Stimulated activated CD4-positive, alpha-beta T cell treated with anti-CD3 and anti-CD28 coated beads, Interleukin-2, amount 100 ng/mL, for 24 hours (primary cell): Measurements from ENCODE around the gene ALAS2.
"Not testable (repeated sequence)": the region's sequence is repeated elsewhere in the genome, so short reads cannot be mapped to it uniquely, and the experiment has no call there.

ENCODE experiments used
- DNase-seq, 2 donors: peaks; one replicate each; pipeline ENCODE4 v3.0.0-alpha.2; 2020

The ALAS2 gene, protein sequence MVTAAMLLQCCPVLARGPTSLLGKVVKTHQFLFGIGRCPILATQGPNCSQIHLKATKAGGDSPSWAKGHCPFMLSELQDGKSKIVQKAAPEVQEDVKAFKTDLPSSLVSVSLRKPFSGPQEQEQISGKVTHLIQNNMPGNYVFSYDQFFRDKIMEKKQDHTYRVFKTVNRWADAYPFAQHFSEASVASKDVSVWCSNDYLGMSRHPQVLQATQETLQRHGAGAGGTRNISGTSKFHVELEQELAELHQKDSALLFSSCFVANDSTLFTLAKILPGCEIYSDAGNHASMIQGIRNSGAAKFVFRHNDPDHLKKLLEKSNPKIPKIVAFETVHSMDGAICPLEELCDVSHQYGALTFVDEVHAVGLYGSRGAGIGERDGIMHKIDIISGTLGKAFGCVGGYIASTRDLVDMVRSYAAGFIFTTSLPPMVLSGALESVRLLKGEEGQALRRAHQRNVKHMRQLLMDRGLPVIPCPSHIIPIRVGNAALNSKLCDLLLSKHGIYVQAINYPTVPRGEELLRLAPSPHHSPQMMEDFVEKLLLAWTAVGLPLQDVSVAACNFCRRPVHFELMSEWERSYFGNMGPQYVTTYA

DNA sequence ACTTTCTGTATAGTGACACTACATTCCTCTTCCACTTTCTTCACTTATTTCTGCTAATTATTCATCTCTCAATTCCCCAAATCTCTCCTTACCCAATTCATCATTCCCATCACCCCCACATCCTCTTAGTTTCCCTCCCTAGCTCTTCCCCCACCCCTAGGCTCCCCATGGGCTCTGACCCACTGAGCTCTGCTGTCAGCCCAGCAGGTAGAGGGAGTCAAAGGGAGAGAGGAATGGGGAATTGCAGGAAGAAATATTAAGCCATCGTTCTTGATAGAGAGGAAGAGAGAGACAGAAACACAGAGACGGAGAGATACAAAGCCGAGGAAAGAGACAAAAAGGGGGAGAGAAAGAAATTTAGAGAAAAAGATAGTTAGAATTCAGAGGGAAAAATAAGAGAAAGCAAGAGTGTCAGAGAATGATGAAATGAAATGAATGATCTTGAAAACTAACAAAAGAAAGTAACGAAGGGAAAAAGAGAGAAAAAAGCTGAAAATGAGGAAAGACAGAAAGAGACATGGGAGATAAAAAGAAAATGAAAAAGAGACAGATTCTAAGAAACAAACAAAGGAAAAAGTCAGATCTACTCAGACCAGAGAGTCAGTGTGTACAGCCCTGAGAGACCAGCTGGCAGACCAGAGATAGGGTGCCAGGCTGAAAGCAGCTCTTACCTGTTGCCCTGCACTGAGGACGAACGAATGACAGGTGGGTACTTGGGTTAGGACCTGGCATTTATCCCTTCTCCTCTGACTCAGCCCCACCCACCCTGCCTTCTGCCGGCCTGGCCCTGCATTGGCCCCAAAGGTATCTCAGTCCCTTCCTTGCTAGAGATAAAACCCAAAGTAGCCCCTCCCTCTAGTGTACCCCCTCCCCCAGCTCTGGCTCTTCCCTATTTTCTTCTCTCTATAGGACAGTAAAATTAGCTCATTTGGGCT, at the start of gene ALAS2:
Gene ALAS2, minus strand, starts transcription at position 707 of the 935 bp plus-strand sequence. CDS start 4,977 bp downstream, outside the sequence.
- DNase-seq: no peak

DNA sequence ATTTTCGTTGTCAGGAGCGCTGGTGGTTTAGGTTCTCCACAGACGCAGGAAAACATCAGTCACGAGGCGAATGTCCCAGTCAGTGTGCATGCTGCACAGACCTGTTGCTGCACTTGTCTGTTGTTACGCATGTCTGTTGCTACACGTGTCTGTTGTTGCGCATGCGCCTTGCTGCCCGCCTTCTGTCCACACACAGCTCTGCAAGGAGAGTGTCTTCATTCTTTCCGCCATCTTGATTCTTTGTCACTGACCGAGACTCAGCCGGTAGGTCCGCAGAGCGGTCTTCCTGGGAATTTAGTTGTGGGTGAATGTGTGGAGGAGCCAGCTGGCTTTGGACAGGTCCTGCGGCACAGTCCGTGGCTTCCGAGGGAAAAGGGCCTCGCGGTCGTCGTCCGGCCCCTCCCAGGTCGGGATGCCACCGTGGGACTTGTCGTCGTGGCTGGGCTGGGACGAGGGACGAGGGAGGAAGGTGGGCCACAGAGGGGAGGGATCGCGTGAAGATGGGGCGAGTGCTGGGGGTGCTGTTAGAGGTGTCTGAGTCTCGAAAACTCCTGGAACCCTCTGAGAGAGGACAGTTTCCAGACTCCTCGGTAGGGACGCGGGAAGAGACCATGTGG, 44.2 kb upstream of the ALAS2 start, which contains the start of gene PAGE2B:
Gene PAGE2B, plus strand, starts transcription at position 180 of the 617 bp plus-strand sequence. CDS start 1,012 bp downstream, outside the sequence.
- no peak for DNase-seq

DNA sequence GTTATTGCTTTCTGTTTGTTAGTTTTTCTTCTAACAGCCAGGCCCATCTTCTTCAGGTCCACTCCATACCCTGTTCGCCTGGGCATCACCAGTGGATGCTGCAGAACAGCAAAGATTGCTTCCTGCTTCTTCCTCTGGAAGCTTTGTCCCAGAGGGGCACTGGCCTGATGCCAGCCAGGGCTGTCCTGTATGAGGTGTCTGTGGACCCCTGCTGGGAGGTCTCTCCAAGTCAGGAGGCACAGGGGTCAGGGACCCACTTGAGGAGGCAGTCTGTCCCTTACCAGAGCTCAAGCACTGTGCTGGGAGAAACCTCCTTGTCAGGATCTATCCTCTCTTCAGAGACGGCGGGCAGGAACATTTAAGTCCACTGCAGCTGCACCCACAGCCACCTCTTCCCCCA, 41.5 kb upstream of the ALAS2 start:
- DNase-seq: no peak

DNA sequence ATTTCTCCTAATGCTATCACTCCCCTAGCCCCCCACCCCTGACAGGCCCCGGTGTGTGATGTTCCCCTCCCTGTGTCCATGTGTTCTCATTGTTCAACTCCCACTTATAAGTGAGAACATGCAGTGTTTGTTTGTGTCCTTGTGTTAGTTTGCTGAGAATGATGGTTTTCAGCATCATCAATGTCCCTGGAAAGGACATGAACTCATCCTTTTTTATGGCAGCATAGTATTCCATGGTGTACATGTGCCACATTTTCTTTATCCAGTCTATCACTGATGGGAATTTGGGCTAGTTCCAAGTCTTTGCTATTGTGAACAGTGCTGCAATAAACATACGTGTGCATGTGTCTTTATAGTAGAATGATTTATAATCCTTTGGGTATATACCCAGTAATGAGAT, 36.4 kb upstream of the ALAS2 start:
- not testable (repeated sequence) for DNase-seq

DNA sequence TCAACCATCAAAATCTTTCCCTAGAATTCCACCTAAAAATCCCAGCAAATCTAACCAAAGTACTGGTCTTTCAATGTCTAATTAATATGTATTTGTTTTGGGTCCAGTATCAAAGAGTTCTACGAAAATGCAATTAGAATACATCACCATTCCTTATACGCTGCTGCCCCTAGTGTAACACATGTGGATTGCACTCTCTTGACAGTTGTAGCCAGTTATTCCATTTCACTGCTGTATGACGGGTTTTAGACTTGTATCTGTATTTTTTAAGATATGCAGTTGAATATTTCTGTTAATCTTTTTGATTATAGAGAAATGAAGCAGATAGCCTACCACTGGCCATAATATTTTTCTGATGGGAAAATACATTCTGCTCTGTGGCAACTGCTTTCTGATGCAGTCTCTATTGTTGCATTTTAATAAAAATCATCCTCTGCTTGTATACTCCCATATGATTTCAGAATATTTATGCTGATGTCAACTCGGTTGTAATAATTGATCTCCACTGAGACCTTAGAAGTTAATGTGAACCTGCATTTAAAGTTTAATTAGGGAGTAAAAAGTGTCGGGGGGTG, 27.0 kb upstream of the ALAS2 start:
- peak; percentile 14 to 24 for DNase-seq

DNA sequence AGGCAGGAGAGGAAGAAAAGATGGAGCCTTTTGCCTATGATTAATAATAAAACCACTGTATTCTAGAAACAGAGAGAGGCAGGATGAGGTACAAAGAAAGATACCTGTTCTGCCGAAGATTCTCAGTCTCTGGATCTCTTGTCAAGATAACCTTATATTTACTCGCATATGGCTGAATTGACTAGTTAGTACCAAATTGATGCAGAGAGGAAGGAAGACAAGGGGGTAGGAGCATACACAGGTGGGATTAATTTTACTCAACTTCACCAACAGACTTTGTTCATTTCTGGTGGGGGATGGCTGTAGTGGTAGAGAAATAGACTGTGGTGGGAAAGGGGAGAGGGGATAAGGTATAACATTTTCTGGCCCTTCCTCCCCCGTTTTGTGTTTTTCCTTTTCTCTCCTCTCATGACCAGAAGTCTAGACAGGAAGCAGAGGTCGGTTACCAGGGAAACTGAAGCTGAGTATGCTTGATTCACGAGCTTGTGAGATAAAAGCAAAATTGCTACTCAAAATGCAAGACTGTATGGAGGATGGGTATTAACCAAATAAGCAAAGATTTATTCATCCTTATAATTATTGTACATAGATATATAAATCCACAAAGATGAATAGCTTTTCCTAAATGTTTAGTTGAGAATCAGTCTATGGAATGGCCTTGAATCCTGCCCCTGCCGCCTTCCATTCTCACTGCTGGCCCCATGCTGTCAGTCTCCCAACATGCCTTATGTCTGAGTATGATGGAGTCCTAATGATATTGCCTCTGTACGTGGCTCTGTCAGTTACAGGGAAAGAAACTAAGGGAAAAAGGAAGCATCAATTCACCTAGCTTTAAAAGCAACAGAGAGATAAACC, 26.3 kb upstream of the ALAS2 start:
- peak in 1 of 2 donors; percentile 17 for DNase-seq

DNA sequence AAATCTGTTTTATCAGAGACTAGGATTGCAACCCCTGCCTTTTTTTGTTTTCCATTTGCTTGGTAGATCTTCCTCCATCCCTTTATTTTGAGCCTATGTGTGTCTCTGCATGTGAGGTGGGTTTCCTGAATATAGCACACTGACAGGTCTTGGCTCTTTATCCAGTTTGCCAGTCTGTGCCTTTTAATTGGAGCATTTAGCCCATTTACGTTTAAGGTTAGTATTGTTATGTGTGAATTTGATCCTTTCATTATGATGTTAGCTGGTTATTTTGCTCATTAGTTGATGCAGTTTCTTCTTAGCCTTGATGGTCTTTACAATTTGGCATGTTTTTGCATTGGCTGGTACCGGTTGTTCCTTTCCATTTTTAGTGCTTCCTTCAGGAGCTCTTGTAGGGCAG, 19.8 kb upstream of the ALAS2 start:
- not testable (repeated sequence) for DNase-seq

DNA sequence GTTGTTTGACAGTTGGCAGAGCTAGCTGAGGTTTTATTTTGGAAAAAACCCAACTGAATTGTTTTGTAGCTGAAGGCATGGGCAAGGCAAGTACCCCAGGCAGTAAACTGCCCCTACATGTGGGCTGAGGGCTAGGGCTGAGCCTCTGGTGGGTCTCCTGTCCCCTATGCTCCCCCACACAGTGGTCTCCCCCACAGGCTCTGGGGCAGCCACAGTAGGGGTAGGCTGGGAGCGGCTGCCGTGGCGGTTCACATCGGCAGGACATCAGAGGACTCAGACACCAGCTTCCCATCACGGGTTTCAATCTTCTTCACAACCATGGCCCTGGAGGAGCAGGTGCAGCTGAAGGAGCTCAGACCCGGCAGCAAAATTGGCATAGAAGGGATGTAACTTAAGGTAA, 10.7 kb upstream of the ALAS2 start:
- no peak for DNase-seq

DNA sequence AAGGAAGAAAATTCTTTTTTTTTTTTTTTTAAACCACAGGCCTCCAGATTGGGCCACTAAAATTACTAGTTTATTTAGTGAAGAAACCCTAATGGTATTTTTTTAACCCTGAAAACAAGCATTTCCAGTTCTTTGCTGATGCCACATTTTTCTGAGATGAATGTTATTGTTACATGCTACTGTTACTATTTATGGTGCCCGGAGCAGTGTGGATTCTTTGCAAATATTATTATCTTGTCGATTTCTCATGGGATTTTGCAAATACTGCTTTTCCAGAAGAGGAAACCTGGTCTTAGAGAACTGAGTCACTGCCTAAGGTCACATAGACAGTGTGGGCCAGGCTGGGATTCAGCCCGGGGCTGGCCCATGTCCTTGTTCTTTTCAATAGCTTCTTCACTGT, 8.7 kb upstream of the ALAS2 start:
- DNase-seq: no peak

DNA sequence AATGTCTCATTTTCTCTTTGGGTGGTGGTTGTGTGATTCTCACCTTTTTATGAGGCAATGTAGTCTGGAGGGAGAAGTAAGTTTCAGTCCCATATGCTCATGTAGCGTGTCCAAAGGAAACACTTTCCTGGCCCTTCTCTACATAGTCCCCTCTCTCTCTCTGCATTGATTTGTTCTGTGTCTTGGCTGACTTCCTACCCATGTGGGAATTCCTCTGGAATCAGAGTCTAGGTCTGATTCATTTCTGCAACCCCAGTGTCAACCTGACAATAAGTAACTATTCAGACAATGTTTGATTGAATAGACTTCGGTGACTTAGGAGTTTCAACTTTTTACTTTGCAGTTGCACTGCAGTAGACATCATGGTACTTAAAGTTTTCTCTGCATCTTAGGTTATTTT, 2.7 kb upstream of the ALAS2 start:
- DNase-seq: no peak

DNA sequence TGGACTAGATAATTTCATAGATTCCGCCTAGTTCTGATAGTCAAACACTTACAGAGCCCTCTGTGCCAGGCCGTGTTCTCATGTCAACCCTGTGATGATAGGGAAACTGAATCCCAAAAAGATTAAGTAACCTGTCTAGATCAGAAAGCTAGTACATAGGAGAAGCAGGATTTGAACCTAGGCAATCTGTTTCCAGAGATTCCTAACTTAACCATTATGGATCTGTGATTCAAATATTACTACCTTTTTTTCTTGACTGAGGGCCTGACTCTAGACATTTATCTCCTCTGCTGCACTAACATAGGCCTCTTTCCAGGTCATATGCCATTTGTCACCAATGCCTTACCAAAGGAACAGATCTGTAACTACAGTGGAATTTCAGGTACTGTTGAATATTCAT, 1.5 kb downstream of the ALAS2 start:
- DNase-seq: no peak

DNA sequence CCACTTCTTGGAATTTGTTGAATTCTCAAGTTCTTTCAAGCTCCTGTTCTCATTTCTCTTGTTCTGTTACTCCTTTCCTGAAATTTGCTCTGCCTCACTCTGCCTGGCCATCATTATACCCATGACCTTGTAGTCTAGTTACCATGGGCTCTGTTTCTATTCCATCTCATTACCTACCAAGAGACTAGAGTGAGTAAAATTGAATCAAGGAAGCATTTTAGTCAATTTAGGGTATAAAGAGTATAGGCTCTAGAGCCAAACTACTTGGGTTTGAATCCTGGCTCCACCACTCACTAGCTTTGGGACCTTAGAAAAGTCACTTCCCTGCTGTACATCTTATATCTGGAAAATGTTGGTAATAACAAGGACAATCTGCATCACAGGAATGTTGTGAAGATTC, 2.2 kb downstream of the ALAS2 start:
- DNase-seq: no peak

DNA sequence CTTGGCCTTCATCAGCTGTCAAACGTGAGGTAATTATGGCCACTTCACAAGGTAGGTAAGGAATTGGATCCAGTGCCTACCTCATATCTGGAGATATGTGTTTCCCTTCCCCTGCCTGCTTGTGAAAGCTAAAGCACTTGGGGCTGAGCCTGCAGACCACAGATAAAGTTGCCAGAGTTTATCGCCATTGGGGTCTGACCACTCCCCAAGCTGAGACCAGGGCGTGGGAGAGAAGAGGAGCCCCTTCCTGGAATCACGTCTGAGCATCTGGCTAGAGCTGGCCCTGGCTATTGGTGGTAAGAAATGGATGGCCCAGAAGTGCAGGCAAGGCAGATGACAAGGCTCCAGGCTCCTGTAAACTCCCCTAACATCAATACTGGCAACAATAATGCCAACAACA, 2.7 kb downstream of the ALAS2 start:
- no peak for DNase-seq

DNA sequence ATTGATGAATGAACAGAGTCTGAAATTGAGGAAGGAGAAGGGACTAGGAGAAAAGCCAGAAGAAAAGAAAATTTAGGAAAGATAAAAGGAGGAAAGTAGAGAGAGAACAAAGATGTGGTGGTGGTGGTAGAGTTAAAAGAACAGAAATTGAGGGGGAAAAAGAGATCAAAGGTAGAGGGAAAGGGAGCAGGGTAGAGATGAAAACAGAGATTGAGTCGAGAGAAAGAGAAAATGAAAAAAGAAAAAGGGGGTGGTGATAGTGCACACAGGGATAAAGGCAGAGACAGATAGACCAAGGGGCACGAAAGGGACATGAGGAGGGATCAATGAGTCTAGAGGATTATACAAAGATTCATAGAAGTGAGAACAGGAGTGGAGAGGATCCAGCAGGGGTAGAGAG, 3.9 kb downstream of the ALAS2 start:
- DNase-seq: no peak

DNA sequence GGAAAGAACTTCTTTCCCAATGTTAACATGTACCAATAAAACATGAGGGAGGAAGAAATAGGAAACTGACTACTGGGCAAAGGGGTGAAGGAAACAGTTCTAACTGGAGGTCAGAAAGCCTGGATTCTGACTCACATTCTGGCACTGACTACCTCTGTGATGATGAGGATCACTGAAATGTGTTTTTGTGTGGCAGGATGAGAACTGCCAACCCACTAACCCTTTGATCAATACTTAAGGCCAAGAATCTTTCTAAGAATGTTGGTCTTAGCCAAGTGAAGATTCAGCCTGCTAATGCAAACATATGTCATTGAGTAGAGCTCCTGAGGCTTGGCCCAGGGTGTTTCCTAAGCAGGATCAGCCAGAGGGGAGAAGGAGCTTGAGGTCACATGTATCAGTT, 4.6 kb downstream of the ALAS2 start:
- DNase-seq: no peak

DNA sequence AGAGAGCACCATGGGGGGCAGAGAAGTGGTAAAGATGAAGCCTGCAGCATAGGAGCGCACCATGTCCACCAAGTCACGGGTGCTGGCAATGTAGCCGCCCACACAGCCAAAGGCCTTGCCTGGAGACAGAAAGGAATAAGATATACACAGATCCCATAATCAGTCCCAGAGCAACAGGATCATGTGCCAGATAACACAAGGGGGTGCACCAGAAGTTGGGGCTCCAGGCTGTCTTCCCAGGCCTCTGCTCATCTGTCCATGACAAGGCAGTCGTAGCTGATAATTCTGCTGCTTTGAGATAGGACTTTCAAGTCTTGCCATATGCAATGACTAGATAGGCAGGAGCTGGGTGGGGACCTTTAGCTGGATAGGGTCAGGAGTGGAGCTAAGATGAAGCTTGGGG, 15.9 kb downstream of the ALAS2 start:
- no peak for DNase-seq

DNA sequence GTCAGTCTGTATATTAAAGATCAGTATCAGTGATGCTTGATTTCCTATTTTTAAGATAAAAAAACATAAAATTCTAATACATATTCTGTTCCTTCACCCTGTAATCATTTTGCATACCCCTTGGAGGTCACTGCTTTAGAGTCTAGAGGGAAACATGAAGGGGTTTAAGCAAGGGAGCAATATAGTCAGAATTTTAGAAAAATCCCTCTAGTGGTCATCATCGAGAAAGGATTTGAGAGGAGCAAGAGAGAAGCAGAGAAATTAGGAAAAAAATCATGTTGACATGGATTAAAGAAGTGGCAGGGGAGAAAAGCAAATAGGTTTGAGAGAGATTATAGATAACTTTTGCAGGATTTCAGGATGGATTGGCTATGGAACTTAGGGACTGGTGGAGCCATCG, 19.5 kb downstream of the ALAS2 start:
- DNase-seq: no peak

DNA sequence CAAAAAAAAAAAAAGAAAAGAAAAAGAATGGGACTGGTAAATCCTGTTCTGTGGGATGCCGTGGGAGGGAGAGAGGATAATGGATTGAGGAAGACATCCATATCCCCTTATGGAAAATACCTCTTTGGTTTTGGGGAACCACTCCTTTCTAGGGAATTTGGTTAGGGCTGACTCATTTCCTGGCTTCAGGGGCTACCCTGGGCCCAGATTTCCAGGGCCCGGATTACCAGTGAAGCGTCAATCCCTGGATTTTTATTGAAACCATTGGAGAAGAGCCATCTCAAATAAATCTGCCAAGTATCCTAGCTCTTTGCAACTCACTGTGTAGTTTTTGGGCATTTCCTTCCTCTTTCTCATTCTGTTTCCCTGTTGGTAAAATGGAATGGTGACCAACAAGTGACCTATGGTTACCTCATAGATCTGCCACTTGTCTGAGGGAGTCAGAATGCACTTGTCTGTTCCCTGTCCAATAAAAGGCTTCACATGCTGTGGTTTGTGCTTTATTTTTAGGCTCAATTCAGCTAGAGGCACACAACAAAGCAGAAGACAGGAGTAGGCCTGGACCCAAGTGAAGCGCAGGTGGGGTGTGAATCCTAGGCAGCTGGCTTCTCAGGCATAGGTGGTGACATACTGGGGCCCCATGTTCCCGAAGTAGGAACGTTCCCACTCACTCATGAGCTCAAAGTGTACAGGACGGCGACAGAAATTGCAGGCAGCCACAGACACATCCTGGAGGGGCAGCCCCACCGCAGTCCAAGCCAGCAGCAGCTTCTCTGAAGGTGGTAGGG, 22.0 kb downstream of the ALAS2 start:
- DNase-seq: peak in 1 of 2 donors; percentile 17

DNA sequence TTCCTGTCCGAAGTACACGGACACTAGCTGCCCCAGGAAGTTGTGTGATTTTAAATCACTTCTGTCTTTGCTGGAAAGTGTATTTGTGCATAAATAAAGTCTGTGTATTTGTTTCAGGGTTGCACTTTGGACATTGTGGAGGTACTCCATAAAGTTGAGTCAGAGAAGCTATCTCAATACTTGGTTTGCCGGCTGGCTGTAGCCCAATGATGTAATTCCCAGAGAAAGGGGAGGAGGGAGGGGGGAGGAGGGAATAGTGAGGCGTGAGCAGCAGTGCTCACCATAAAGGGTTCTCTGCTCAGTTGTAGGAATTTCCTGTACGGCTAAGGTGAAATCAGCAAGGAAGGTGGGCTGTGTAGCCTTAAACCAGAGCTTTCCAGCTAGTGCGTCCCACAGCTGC, 23.1 kb downstream of the ALAS2 start:
- no peak for DNase-seq

DNA sequence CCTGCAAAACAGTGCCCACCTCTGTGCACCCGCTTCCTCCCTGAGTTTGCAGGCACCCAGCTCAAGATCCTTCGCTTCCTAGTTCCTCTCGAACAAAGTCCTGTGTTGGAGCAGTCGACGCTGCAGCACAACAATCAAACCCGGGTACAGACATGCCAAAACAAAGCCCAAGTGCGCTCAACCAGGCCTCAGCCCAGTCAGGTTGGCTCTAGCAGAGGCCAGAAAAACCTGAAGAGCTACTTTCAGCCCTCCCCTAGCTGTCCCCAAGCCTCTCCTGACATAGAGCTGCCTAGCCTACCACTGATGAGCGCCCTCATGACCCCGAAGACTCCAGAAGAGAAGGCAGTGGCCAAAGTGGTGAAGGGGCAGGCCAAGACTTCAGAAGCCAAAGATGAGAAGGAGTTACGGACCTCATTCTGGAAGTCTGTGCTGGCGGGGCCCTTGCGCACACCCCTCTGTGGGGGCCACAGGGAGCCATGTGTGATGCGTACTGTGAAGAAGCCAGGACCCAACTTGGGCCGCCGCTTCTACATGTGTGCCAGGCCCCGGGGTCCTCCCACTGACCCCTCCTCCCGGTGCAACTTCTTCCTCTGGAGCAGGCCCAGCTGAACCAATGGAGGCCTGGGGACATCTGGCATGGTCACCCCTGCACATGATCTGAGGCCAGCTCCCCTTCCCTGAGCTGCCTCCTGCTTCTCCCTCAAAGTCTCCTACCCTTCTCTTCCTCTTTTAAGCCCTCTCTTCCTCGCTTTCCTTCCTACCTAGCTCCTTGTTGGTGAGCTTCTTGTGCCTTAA, 23.8 kb downstream of the ALAS2 start:
- no peak for DNase-seq
